Bronchial epithelial cell (primary cell): Measurements from ENCODE around the gene TMCO6. TPM values are rescaled to one million over a fixed set of nuclear protein-coding genes. Genes with fewer than 3 reads are reported as not detected.
A peak's percentile ranks its signal among the peaks of the same experiment; 100 is the strongest.
"Not testable (repeated sequence)": the region's sequence is repeated elsewhere in the genome, so short reads cannot be mapped to it uniquely, and the experiment has no call there.

Experiments used
- DNase-seq: peaks from one replicate; pipeline ENCODE4 v3.0.0-alpha.2; 2010; ENCODE audit warnings: low read depth
- FAIRE-seq: peaks from 2 replicates; lab custom pipeline; 2011; peaks lifted over from hg19 to GRCh38; lab: Jason Lieb, UNC
- H3K27me3 ChIP-seq: 2 replicates; pipeline ENCODE4 v1.5.1; 2011; ENCODE audit warnings: low read length; ENCODE audit not compliant: control insufficient read depth, insufficient read depth
- H3K36me3 ChIP-seq: 2 replicates; pipeline ENCODE4 v1.5.1; 2011; ENCODE audit warnings: low read length; ENCODE audit not compliant: control insufficient read depth, insufficient read depth
- H3K4me3 ChIP-seq: 2 replicates; pipeline ENCODE4 v1.5.1; 2011; ENCODE audit warnings: mild to moderate bottlenecking, low read depth, low read length, control low read depth
- CTCF ChIP-seq: IDR thresholded peaks from 2 replicates; pipeline ENCODE4 v1.5.1; 2011; ENCODE audit warnings: mild to moderate bottlenecking, moderate library complexity, low read length, control low read depth, inconsistent platforms; ENCODE audit not compliant: insufficient read depth, severe bottlenecking
- total RNA-seq: library from RNA; depleted of rRNA; stranded (reverse); fragments of >200 nt; gene quantifications from 2 replicates; pipeline ENCODE4 v1.2.1, GENCODE V29; 2014

TMCO6 gene
- total RNA-seq, 1 donor from 2014 or later: 18.2 TPM

- FAIRE-seq (no peak), DNase-seq (no peak)
- no peaks in the 10 kb centered on the region for H3K27me3 ChIP-seq
- H3K4me3 ChIP-seq: no peak overlapping the region
- H3K36me3 ChIP-seq: no peaks in the 10 kb centered on the region
- TF ChIP-seq CTCF: no peak
Observed at GRCh38 chr5:140634103-140634502, 5.1 kb upstream of the TMCO6 start.

GRCh38 chr5:140635291-140636257, 3.7 kb upstream of the TMCO6 start:
- FAIRE-seq: no peak
- no peak overlapping the region for H3K4me3 ChIP-seq
- TF ChIP-seq CTCF: no peak
- DNase-seq: no peak
- H3K27me3 ChIP-seq: no peaks in the 10 kb centered on the region
- no peaks in the 10 kb centered on the region for H3K36me3 ChIP-seq

DNA sequence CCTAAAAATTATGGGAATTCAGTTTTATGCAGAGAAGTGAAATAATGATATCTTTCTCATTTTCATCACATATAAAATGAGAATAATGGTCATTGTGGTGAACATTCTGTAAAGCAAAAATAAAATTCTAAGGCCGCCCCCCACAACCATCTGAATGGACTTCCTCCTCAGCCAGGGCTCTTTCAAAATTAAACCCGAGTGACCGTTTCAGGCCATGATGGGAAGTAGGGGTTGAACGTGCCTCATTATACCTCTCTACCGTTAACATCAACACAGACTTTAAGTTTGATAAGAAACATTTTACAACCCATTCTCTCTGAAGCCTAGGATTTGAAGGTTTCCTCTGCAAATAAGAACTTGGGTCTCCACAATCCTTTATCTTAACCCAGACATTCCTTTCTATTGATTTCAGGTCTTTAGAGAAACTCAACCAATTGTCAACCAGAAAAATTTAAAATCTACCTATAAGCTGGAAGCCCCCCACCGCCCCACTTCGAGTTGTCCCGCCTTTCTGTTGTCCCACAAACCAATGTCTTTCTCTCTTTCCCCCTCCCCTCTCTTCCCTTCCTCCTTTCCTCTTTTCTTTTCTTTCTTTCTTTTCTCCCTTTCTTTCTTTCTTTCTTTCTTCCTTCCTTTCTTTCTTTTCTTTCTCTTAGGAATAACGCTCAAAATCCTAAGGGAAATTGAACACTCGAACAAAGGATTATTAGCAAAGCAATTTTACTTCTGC, 1.7 kb upstream of the TMCO6 start:
- TF ChIP-seq CTCF: no peak
- Histone ChIP-seq H3K36me3 (peaks cover 6% of the 10 kb centered on the region), H3K27me3 (no peaks in the 10 kb centered on the region), H3K4me3 (no peak overlapping the region)
- FAIRE-seq: no peak
- no peak for DNase-seq

DNA sequence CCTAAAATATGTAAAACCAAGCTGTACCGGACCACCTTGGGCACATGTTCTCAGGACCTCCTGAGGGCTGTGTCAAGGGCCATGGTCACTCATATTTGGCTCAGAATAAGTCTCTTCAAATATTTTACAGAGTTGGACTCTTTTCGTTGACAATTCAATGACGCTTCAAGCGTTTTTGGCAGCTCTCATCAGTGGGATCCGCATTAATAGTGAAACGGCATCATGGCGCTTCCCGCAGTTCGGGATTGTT, 428 bp upstream of the TMCO6 start:
- not testable (repeated sequence) for FAIRE-seq, H3K27me3 ChIP-seq, DNase-seq
- Histone ChIP-seq H3K36me3 (peaks cover 14% of the 10 kb centered on the region), H3K4me3 (peak overlapping the region; percentile 24)

DNA sequence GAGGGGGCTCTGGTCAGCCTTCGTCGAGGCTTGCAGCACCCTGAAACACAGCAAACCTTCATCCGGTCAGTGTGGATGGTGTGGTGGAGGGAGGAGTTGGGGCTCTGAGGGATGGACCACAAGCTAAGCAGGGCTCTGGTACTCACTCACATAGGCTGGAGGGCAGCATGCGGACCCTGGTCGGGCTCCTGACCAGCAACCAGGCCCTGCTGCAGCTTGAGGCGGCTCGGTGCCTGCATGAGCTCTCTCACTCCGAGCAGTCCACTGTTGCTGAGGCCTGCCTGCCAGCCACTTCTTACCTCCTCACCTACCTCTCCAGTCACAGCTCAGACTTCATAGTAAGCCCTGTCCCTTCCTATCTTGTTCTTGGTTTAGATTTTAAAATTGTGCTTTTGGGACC, 2.5 kb downstream of the TMCO6 start:
- FAIRE-seq (no peak), DNase-seq (no peak)
- no peak for TF ChIP-seq CTCF
- no peak overlapping the region for H3K4me3 ChIP-seq
- no peaks in the 10 kb centered on the region for H3K27me3 ChIP-seq
- H3K36me3 ChIP-seq: peaks cover 22% of the 10 kb centered on the region

GRCh38 chr5:140642718-140643117, 3.5 kb downstream of the TMCO6 start:
- FAIRE-seq (no peak), DNase-seq (no peak)
- Histone ChIP-seq H3K36me3 (peaks cover 22% of the 10 kb centered on the region), H3K27me3 (no peaks in the 10 kb centered on the region), H3K4me3 (no peak overlapping the region)
- TF ChIP-seq CTCF: no peak
